Activated naive CD4-positive, alpha-beta T cell (primary cell): ENCODE data around the gene FAM53B.

Source experiments
- DNase-seq, 4 experiments: peaks; one replicate each; lab custom pipeline; 2025; lab: John Stamatoyannopoulos, UW

Gene FAM53B

DNA sequence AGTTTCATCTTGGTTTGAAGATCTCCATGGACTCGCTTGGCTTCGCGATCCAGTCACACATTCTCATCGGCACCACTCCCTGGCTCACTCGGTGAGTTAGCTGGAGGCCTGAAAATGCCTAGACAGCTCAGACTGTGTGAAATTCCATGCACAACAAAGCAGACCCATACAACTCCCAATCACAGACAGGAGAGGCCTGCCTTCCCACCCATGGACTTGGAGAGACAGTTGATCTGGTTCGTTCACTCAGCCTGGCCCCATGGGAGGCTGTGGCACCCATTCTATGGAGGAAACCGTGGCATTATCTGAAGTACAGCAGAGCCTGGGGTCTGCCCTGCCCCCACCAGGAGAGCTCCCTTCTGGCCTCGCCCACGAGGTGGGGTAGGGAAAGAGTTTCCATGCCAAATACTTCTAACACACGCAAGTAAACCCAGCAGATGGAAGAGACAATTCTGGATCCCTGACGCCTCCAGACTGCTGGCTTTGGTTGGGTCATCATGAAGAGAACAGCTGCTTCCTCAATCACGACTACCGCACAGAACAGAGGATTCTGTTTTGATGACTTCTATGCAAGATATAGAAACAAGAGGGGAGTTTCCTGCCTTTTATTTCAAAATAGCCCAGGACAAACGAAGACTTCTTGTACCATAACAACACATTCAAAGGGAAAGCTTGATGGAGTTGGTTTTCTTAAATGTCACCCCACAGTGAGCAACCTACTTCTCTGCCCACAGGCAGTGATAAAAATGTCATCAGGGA, 15.9 kb downstream of the FAM53B start:
- no peak for DNase-seq

DNA sequence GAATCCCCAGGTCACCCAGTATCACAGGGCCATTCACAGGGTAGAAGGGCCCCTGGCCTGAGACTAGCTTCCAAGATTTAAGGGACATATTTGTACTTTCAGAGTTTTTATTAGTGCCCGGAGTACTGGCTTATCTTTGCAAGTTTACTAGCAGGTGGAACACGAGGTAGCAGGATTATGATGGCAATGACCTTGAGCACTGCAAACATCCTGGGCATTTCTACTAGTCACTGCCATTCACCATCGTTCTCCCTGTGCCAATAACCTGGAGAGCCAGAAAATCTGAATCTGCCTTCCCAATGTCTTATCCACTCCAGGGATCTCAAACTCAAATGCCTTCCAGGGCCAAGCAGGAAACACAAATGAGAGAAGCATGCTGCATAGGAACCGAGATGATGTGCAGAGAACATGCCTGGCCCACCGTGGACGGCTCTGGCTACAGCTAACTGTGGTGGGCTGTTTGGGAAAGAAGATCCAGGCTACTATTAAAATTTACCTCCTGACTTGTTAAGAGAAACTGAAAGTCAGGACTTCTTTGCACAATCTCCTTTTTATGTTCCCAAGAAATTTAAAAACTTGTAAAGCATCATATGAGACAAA, 16.7 kb downstream of the FAM53B start:
- DNase-seq: no peak

DNA sequence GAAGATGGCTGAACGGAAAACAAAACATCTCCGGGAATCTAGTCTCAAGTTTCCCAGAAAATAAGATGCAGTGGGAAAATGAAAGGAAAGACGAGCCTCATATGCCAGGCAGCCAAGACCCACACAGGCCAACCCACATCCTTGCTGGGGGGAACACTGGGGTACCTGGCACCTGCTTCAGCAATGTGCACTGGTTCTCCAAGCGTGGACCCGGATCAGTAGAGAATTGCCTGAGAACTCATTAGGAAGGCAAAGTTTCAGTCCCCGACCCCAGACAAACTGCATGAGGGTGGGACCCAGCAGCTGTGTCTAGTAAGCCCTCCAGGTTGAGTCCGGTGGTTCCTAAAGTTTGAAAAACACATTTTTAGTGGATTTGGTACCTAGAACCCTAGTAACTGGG, 18.4 kb downstream of the FAM53B start:
- DNase-seq: no peak

DNA sequence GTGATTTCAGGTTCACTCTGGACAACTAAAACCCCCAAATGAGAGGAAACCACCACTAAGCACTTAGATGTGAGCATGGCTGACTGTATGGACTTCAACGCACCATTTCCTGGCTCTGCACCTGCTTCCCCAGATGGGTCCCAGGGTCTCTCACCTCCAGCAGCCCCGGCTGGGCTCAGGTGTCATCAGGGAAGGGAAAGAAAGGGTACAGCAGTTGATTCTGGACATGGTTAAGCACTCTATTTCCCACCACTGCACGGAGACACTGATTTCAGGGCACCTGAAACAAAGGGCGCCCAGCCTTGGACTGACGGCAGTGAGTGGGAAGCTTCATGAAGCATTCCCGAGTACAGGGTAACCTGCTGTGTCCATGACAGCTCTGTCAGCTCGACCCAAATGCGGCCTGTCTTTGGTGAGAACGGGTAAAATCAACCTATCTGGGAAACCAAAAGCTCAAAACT, 19.0 kb downstream of the FAM53B start:
- DNase-seq: no peak

DNA sequence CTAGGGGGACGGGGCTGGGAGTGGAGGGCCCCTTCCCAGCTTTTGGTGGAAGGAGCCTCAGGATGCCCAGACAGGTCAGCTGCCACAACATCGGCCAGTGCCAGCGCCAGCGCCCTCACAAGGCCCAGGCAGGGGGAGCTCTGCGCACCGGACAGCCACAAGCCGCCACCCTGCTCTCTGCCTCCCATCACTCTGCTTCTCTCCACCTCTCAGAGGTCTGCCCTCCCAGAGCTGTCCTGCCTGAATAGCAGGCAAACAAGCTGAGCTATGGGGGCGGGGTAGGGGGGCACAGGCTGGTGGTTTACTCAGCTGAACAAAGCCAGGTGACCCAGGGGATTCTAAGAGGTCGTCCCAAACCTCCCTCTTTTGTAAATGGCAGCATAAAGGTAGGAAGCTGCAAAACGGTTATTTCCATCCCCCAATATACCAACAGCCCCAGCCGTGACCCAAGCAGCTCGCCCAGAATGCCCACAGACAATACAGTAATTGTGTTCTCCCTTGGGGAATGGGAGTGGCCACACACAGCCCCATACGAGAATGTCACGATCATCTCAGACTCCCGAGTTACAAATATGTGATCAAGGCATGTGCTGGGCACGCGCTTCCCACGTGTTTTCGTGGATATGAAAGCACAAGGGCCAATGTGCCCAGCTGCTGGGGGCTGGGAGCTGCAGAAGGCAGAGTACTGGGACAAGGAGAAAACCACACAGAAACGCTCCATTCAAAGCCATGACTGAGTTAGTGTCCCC, 19.7 kb downstream of the FAM53B start:
- DNase-seq: no peak

DNA sequence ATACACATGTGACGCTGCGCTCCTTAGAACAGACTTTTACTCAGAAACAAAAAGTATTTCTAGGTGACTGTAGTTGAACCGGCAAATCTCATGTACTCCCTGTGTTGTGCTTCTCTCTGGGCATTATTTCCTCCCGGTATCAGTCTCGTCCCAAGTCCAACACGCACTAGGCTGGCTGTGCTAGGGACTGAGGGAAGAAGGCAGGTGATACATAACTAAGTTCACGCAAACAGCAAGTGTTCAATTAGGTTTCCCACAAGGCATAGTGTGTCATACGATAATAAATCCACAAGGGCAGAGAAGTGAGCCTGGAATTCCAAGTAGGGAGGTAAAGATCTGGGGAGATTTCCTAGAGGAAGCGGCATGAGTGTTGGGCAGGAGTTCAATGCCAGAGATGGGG, 20.4 kb downstream of the FAM53B start:
- no peak for DNase-seq

DNA sequence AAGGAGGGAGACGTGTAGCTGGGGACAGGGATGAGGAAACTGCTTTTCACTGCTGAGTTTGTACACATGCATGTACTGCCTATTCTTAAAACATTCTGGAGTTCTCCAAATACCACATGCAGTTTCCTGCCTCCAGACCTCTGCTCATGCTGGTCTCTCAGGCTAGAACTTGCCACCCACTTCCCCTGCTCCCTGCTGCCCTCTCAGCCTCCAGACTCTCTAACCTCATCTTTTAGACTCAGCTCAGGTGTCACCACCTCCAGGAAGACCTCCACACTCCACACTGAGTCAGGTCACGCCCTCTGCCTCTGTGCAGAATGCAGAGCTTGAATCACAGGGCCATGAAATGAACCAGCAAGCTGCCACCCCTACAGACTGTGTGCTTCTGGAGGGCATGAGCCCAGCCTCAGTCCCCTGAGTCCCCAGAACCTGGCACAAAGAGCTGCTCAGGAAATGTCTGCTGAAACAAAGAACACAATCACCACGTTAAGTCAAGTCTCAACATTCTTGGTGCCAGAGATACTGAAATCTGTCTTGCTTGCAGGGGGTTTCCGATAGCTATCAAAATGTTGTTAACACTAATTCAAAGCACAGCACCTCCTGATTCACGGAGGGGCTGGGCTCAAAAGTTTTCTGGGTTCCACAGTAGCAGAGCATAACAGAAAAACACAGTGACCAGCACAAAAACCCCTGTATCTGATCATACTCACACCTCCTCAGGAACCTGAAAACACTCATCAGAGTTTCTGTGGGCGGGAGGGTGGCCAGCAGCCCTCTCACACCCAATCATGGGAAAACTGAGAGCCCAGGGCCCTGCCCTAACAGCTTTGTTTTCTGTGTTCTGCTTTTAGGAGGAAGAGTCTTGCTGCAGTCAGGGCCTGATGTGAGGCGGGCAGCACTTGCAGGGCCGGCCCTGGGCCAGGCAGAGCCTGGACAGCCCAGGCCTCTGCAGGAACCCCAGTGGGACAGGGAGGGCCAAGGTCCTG, 21.1 kb downstream of the FAM53B start:
- peak in 1 of 4 experiments; percentile 11 for DNase-seq

DNA sequence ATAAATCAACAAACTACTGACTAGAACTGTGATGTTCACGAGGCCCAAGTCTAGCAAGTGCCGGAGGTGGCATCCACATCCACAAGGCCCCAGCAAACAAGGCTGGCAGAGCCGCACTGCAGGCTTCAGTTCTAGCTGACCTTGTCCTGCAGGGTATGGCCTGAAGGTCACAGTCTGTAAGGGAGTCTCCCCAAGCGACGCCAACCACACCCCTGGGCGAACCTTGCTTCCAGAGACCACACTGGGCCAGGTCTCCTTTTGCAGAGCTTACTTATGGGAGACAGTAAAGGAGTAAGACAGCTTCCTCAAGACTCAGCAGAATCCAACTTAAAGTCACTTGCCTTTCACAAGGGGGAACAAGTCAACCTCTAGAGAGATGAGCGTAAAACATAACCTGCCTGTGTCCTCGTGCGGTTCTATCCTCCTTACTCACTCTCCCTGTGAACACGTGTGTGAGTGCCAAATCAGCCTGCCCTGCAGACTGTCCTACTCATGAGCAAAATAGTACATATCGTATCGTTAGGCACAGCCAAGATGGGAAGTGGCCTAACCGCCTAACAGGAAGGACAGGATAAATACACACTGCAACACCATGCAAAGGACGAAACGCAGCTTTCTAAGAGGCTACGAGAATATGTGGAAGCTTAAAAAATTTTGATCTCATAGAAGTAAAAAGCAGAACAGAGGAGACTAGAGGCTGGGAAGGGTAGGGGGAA, 22.7 kb downstream of the FAM53B start:
- DNase-seq: no peak

DNA sequence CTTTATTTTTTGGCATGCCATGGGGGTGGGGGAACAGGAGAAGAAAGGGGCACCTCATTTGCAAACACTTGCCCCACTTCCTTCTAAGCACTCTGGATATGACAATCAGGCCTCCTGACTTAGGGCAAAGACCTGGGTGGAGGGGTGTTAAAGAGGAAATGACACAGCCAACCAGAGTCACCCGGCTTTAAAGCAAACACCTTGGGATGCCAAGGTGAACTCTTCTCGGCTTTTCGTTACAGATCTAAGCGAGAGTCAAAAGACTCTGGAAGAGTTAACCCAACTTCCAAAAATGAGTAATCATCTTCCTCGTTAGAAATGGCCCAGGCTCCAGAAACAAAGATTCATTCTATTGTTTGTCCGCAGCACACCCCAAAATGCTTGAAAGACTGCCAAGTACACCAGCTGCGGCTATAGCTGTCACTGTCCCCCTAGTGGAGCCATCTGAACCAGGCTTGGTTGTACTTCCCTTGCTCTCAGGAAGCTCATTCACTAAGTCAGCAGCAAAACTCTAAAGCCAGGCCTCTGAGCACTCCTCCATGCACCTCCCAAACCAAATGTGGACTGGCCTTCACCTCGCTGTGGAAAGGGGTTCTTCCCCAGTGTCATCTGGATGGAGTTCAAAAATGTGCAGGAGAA, 24.8 kb downstream of the FAM53B start:
- DNase-seq: peak in 3 of 4 experiments; percentile 16 to 49 (median 39)

DNA sequence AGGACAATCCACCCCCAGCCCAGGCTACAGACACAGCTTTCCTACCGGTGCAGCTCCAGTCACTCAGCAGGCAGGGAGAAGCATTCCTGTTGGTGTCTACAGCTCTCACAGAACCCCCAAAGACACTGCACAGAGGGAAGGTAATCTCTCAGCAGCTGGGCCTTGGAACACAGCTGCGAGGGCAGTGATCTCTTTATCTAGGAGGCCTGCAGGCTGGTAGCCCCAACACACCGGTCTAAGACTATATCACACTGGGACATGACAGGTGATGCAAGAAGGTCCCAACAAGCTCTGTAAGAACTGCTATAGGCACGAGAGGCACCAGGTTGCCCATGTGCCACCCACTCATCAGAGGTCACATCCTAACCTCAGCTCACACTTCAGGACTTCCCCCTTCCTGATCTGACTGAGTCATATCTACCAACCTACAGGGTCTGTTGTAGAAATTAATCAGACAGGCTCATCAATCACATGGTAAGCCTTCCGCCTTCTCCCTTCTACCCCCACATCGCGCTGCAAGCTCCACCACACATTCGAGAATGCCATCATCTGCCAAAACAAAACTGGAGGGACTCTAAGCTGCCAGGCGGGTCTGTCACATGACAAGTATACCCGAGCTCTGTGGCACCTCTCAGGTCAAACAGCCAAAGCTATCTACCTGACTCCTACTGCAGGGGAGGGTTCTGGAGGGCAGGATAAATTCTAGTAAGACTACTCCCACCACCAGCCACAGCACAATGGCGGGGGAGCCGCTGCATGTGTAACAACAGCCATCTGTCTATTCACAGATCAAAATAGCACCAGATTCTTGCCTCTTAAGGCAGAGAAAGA, 26.1 kb downstream of the FAM53B start:
- DNase-seq: peak; percentile 17 to 54 (median 46)

DNA sequence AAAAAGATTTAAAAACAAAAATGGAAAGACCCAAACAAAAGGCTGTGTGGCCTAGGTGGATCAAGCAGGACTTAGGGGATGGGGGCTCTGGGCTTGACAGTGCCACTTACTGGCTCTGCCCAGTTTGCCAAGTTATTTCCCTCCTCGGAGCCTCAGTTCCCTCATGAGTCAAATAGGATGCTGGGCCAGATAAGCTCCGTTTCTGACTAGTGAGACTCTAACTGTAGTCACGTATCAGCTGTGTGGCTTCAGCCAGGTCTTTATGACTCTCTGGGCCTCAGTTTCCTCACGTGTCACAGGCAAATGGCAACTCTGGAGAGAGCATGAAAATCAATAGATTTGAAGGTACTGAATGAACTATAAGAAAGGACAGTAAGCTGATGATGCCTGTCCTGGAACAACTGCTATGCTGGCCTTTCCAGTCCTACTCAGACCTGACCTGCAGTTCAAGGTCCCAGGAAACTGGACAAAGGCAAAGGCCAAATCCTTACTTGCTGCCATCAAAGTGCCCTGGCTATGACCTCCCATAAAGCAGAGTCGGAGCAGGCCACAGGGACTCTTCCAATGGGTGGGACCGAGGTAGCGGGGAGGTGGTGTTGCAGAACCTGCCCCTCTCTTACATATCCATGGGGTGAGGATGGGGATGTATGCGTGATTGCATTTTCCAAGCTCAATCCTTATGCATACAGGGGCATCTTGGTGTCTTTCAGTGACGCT, 27.0 kb downstream of the FAM53B start:
- DNase-seq: no peak

DNA sequence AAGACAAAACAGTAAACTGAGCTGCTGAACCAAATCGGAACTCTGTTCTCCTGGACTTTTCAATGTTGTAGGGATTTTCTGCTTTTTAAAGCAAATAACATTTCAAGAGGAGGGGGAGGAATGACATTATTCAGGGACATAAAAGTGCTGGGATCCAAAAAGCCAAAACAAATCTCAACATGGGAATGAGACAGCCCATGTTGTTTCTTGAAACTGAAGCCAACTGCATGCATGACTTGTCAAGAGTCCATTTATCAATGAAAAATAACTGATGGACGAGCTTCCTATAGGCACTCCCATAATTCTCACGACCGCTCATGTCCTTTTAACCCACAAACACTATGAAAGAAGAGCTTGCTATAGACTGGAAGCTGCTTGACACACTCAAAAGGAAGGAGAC, 27.8 kb downstream of the FAM53B start:
- DNase-seq: no peak

DNA sequence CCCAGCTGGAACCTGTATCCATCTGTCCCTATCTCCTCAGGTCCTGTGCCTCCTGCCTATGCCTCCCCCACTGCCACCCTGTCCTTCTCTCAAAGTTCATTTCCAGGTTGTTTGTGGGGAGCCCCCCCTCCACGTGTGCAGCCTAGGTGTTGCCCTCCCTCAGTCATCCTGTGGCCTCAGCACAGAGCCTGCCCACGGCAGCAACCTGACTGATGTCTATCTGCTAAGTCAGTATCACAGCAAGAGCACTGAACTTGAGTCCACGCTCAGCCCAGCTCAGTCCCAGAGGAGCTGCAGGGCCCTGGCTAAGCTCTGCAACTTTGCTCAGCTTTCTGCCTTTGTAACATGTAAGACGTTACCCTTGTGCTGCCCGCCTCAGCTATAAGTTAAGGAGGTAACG, 28.7 kb downstream of the FAM53B start:
- DNase-seq: no peak

DNA sequence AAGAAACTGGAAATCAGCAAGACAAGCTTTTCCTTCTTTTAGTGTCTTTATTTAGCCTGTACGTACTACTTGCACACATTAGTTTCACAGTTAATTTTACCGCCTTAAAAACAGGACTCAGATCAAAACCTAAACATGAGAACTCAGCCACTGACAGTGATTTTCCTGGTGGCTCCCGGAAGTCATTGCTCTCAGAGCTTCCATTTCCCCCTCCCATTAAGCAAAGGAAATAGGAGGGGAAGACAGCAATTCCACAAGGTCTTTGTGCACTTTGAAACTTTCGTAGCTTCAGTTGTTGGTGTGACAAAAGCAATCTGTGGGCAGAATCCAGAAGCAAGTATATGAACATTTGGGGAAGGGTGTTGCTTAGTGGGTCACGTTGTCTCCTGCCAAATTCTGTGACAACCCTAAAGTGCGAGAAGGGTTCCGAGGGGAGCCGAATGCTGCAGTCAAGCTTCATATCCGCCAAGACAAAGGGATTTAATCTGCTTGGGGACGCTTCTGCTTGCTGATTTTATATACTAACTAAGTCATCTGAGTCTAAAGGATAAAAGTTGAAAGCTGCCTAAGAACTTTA, 30.4 kb downstream of the FAM53B start:
- DNase-seq: no peak

DNA sequence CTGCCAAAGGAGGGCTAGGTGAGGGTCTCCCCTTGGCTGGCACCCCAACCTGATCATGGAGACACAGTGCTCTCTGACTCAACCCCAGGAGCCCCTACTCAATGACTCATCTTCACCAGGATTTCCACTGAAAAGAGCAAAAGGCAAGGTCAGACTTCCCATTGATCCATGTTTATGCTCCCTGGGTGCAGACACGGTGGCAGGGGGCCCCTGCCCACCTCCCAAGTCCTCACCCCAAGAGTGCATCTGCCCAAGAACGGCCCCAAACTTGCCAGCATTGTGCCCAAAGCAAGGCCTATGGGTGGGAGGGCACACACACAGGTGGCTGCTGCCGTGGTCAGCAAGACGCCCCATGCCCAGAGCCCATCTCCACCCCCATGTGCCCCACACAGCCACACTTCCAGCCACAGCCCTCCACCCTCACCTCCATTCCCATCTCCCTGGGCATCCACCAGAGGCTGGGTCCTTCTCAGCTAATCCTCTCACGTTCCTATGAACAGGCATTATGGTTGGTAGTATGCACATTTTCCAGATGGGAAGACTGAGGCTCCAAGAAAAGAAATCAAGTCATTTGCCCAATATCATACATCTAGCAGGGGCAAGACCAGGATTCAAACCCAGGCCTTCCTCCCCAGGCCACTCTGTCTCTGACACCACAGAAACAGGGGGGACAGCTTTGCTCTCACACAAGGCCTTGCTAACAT, 31.3 kb downstream of the FAM53B start:
- DNase-seq: no peak

DNA sequence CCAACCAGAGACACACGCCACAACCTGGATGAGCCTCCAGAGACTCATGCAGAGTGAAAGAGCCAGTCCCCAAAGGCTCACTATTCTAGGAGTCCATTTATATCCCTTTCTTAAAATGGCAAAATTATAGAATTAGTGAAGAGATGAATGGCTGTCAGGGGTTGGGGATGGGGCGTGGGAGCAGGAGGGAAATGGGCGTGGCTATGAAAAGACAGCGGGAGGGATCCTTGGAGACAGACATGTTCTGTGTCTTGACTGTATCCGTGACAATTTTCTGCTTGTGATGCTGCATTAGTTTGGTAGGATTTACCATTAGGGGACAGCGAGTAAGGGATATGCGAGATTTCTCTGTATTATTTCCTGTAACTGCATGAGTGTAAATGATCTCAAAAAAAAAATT, 33.0 kb downstream of the FAM53B start:
- DNase-seq: no peak

DNA sequence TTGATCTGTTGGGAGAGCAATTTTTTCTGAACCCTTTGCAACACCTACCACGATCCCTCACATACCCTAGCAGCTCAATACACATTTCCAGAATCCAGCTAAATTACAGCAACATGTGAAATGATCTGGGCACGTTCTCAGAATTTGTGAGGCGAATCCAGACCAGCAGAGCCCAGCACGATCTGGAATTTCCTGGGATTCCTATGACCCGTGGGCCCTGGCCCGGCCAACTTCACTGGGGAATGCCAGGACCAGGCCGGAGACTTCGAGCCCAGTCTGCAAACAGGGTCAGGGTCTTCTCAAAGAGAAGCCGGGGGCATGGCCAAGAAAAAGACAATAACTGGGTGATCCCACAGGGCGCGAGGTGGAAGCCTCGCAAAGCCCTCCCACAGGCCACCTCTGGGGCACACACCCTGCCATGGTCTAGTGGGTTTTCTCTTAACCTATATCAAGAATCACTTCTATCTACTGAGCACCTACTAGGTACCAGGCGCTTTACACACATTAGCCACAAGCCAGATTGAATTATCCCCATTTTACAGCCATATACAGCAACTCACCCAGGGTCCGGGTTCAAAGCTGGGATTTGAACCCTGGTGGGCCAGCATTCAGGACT, 33.8 kb downstream of the FAM53B start:
- DNase-seq: no peak

DNA sequence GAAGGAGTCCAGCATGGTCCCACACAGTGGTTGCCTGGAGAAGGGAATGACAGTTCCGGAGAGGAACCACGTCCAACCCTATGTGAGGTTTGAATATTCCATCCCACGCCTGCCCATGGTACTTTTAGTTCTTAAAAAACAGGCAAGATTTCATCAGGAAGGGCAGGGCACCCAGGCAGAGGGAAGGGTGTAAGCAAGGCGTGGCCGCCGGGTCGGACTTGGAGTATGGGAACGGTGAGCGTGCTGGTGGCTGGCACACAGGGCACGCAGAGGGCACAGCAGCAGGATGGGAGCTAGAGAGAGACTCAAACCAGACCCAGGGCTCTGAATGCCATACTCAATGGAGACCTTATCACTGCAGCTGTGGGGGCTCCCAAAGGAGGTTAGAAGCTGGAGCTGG, 34.3 kb downstream of the FAM53B start:
- DNase-seq: no peak
